ENCODE data around the gene KRTAP10-6. TPM values are rescaled to one million over a fixed set of nuclear protein-coding genes. Genes with fewer than 3 reads are reported as not detected.

The KRTAP10-6 gene
- total and polyA plus RNA-seq, 2 of the 8 experiments (the other 6 are each of a cell fraction or from before 2014, with no cell fraction given): 0.12 TPM; not detected in 1

GRCh38 chr21:44585892-44586291 lies 6.4 kb downstream of the KRTAP10-6 start:
- POLR2A ChIA-PET (ENCODE audit: partially characterized antibody): no interaction called here
- Histone ChIP-seq H3K23ac (ENCODE audit: insufficient read length) (no peak overlapping the region), H2BK120ac (replicated peaks; ENCODE audit: low read depth, low read length) (no peak overlapping the region), H3K4me3 (ENCODE audit: extremely low read depth in 1 of 4, insufficient read depth in 2 of 4, low read depth in 3 of 4, low read length in 4 of 4) (no peak overlapping the region), H3K23me2 (ENCODE audit: low read depth, low read length) (no peaks in the 10 kb centered on the region), H4K8ac (ENCODE audit: extremely low read depth, insufficient read depth, low read length) (no peak overlapping the region), H3K9ac (replicated peaks in 1 of 4; ENCODE audit: extremely low read depth in 1 of 4, low read depth in 3 of 4, low read length in 3 of 4) (no peak overlapping the region), H3K79me1 (ENCODE audit: low read depth, low read length) (no peaks in the 10 kb centered on the region), H4K91ac (replicated peaks; ENCODE audit: insufficient read length, low read length) (no peak overlapping the region), H3K18ac (ENCODE audit: extremely low read depth, low read length) (no peak overlapping the region), H2AFZ (ENCODE audit: low read length) (no peak overlapping the region), H3K4me2 (ENCODE audit: insufficient read depth in 1 of 2, low read depth in 2 of 2, low read length in 2 of 2) (no peak overlapping the region), H3K9me3 (ENCODE audit: insufficient read depth in 2 of 2, low read depth in 1 of 2, low read length in 1 of 2) (peaks cover 0 to 3% of the 10 kb centered on the region in 2 experiments; a peak in 1 of 4 replicates), H3K27ac (ENCODE audit: low read depth, low read length) (no peak overlapping the region), H3K36me3 (ENCODE audit: control insufficient read depth in 2 of 4, insufficient read depth in 4 of 4, low read length in 3 of 4) (no peaks in the 10 kb centered on the region; a peak in 1 of 8 replicates), H3K14ac (ENCODE audit: insufficient read length) (no peak overlapping the region), H2BK5ac (ENCODE audit: low read depth, low read length) (no peak overlapping the region), H4K5ac (ENCODE audit: insufficient read length, low read depth, low read length) (no peak overlapping the region), H2BK12ac (ENCODE audit: low read depth, low read length) (no peak overlapping the region), H2AK5ac (ENCODE audit: low read depth, low read length) (no peak overlapping the region), H3K4ac (replicated peaks; ENCODE audit: insufficient read length, low read depth, low read length) (no peak overlapping the region), H2BK20ac (ENCODE audit: low read length) (no peak overlapping the region), H3K4me1 (replicated peaks in 1 of 4; ENCODE audit: control insufficient read depth in 3 of 4, insufficient read depth in 4 of 4, low read length in 3 of 4) (no peaks in the 10 kb centered on the region), H3K79me2 (ENCODE audit: control insufficient read depth in 1 of 2, insufficient read depth in 2 of 2, low read length in 2 of 2) (no peaks in the 10 kb centered on the region), H3K27me3 (replicated peaks in 1 of 4; ENCODE audit: control insufficient read depth in 3 of 4, extremely low read depth in 1 of 4, insufficient read depth in 3 of 4, low read length in 3 of 4) (no peaks in the 10 kb centered on the region), H4K20me1 (replicated peaks in 1 of 2; ENCODE audit: control insufficient read depth in 1 of 2, insufficient read depth in 2 of 2, low read length in 2 of 2) (no peaks in the 10 kb centered on the region), H2BK15ac (ENCODE audit: low read length) (no peak overlapping the region), H3K56ac (replicated peaks; ENCODE audit: insufficient read length, low read depth, low read length) (no peak overlapping the region)
- CTCF ChIA-PET (ENCODE audit: partially characterized antibody): no interaction called here
- TF ChIP-seq CTBP2 (IDR thresholded peaks at IDR 0.05; ENCODE audit: borderline replicate concordance, insufficient read depth, insufficient read length, low read length) (no peak), ATF3 (IDR thresholded peaks at IDR 0.05; ENCODE audit: insufficient read depth, low read depth, low read length) (no peak), ASH2L (IDR thresholded peaks at IDR 0.05; ENCODE audit: low read length) (no peak), NANOG (IDR thresholded peaks at IDR 0.05; ENCODE audit: insufficient read depth, low read depth, low read length, poor library complexity, severe bottlenecking) (no peak), RXRA (IDR thresholded peaks at IDR 0.05; ENCODE audit: insufficient read depth, low read depth, low read length) (no peak), SIN3A (conservative IDR thresholded peaks at IDR 0.05 in 1 of 2, IDR thresholded peaks at IDR 0.05 in 1 of 2; ENCODE audit: low read depth in 1 of 2, low read length in 2 of 2) (no peak), POLR2AphosphoS5 (IDR thresholded peaks at IDR 0.05; ENCODE audit: low read depth, low read length) (no peak), CREB1 (IDR thresholded peaks at IDR 0.05) (no peak), SIRT6 (IDR thresholded peaks at IDR 0.05; ENCODE audit: low read length) (no peak), BCL11A (IDR thresholded peaks at IDR 0.05; ENCODE audit: low read depth in 2 of 2, low read length in 2 of 2) (no peak), SRF (IDR thresholded peaks at IDR 0.05; ENCODE audit: low read depth, low read length) (no peak), JUN (IDR thresholded peaks at IDR 0.05; ENCODE audit: low read depth, low read length) (no peak), TAF1 (IDR thresholded peaks at IDR 0.05; ENCODE audit: low read depth, low read length) (no peak)
- 86% methylated on average over 3 of the region's 3 CpGs; no CpG with 5 or more reads in 1 of the 2 experiments for WGBS, 2 experiments (ENCODE audit: extremely low coverage in 1 of 2, insufficient coverage in 1 of 2, insufficient read length in 1 of 2, insufficient replicate concordance in 2 of 2, low coverage in 1 of 2, low lambda C conversion rate in 2 of 2, missing lambda C conversion rate in 1 of 2)
- no peak for DNase-seq (ENCODE audit: low read depth in 1 of 2, low spot score in 2 of 2)
- no peak for FAIRE-seq
